NT2/D1 (cell line): ENCODE data around the gene AKR1D1.
"Not testable (repeated sequence)": the region's sequence is repeated elsewhere in the genome, so short reads cannot be mapped to it uniquely, and the experiment has no call there.

Source experiments
- DNase-seq: peaks from one replicate; pipeline ENCODE4 v3.0.0-alpha.2; 2011; ENCODE audit warnings: low read depth, low spot score
- H3K27me3 ChIP-seq: 2 replicates; pipeline ENCODE4 v1.6.0; 2011; ENCODE audit warnings: mild to moderate bottlenecking; ENCODE audit not compliant: insufficient read length, insufficient read depth
- H3K36me3 ChIP-seq: 2 replicates; pipeline ENCODE4 v1.6.1; 2011; ENCODE audit warnings: mild to moderate bottlenecking, low read length, mixed read lengths; ENCODE audit not compliant: insufficient read depth, insufficient read length
- H3K4me1 ChIP-seq: 2 replicates; pipeline ENCODE4 v1.5.1; 2011; ENCODE audit not compliant: insufficient read depth, insufficient read length
- H3K4me3 ChIP-seq: 2 replicates; pipeline ENCODE4 v1.5.1; 2011; ENCODE audit warnings: low read depth; ENCODE audit not compliant: insufficient read length
- H3K9ac ChIP-seq: 2 replicates; pipeline ENCODE4 v1.6.0; 2011; ENCODE audit warnings: low read depth; ENCODE audit not compliant: insufficient read length
- H3K9me3 ChIP-seq: 2 replicates; pipeline ENCODE4 v1.5.1; 2011; ENCODE audit warnings: mild to moderate bottlenecking, low read length; ENCODE audit not compliant: insufficient read depth
- SUZ12 ChIP-seq: IDR thresholded peaks from 2 replicates; pipeline ENCODE4 v1.6.1; 2011; ENCODE audit not compliant: insufficient read length, insufficient read depth; ENCODE audit errors: extremely low read depth
- YY1 ChIP-seq: IDR thresholded peaks from 2 replicates; pipeline ENCODE4 v1.6.1; 2011; ENCODE audit not compliant: insufficient read length, insufficient read depth
- ZNF274 ChIP-seq: IDR thresholded peaks from 2 replicates; pipeline ENCODE4 v1.6.1; 2011; ENCODE audit warnings: mild to moderate bottlenecking, low read depth, low read length

AKR1D1 gene

GRCh38 chr7:138144958-138145357, 68.7 kb downstream of the AKR1D1 start:
- TF ChIP-seq SUZ12 (no peak), ZNF274 (no peak), YY1 (no peak)
- DNase-seq = no peak
- no peaks in the 10 kb centered on the region for H3K4me1 ChIP-seq
- no peaks in the 10 kb centered on the region for H3K36me3 ChIP-seq
- H3K9me3 ChIP-seq = no peaks in the 10 kb centered on the region
- no peak overlapping the region for H3K4me3 ChIP-seq
- no peaks in the 10 kb centered on the region for H3K27me3 ChIP-seq
- no peak overlapping the region for H3K9ac ChIP-seq

DNA sequence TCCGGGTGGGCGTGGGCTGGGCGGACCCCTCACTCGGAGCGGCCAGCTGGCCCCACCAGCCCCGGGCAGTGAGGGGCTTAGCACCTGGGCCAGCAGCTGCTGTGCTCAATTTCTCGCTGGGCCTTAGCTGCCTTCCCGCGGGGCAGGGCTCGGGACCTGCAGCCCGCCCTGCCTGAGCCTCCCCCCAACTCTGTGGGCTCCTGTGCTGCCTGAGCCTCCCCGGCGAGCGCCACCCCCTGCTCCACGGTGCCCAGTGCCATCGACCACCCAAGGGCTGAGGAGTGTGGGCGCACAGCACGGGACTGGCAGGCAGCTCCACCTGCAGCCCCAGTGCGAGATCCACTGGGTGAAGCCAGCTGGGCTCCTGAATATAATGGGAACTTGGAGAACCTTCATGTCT, 70.0 kb downstream of the AKR1D1 start:
- H3K36me3 ChIP-seq, DNase-seq, H3K4me3 ChIP-seq, H3K27me3 ChIP-seq, H3K9me3 ChIP-seq, H3K9ac ChIP-seq, H3K4me1 ChIP-seq: not testable (repeated sequence)

GRCh38 chr7:138146757-138147734, 70.8 kb downstream of the AKR1D1 start:
- H3K27me3 ChIP-seq, H3K36me3 ChIP-seq, H3K4me1 ChIP-seq, DNase-seq, H3K9me3 ChIP-seq, H3K4me3 ChIP-seq, H3K9ac ChIP-seq: not testable (repeated sequence)

DNA sequence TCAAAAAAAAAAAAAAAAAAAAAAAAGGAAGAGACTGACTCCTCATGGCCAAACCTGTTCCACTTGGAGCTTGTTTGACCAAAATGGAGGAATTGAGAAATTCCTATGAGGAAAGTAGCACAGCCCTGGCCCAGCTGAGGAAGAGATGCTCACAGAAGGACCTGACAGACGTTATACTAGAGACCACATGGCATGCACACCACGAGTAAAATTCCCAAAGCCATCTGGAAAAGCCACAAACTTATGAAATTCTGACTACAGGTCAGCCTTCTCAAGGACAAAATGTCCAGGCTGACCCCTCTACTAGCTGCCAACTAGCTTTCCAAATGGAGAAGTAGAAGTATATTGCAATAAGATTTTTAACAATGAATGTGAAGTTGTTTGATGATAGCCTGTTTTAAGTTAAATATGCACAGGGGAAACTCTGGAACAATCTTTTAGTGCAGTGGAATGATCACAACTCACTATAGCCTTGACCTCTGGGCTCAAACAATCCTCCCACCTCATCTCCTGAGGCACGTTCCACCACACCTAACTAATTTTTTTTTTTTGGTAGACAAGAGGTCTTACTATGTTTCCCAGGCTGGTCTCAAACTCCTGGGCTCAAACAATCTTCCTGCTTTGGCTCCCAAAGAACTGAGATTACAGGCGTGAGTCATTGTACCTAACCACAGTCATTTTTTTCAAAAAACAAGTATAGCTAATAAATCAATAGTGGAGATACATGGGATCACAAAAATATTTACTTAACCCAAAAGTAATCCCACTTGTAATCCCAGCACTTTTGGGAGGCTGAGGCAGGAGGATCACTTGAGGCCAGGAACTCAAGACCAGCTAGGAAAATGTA, 75.7 kb downstream of the AKR1D1 start:
- Histone ChIP-seq H3K9ac (no peak overlapping the region), H3K4me1 (no peaks in the 10 kb centered on the region), H3K4me3 (no peak overlapping the region), H3K9me3 (no peaks in the 10 kb centered on the region), H3K36me3 (no peaks in the 10 kb centered on the region), H3K27me3 (no peaks in the 10 kb centered on the region)
- DNase-seq = no peak
- no peak for TF ChIP-seq ZNF274
- no peak for TF ChIP-seq YY1
- no peak for TF ChIP-seq SUZ12

DNA sequence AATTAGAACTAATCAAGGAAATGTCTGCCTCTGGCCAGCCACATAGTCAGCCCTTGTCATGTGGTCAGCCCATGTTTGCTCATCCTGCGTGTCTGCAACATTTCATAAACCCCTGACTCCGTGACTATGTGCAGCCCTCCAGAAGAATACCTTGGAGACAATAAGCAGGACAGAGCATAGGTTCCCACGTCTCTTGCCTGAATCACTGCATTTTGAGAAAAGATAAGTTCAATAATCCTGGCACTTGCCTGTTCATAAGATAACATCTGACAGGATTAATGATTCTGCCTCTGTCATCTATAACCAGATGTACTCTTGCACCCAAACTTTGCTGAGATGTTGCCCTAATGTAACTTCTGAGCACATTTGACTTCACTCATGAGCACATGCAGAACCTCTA, 78.4 kb downstream of the AKR1D1 start:
- no peaks in the 10 kb centered on the region for H3K9me3 ChIP-seq
- DNase-seq = no peak
- no peak overlapping the region for H3K9ac ChIP-seq
- no peaks in the 10 kb centered on the region for H3K4me1 ChIP-seq
- no peak overlapping the region for H3K4me3 ChIP-seq
- no peaks in the 10 kb centered on the region for H3K36me3 ChIP-seq
- no peak for TF ChIP-seq YY1
- TF ChIP-seq SUZ12 = no peak
- TF ChIP-seq ZNF274 = no peak
- no peaks in the 10 kb centered on the region for H3K27me3 ChIP-seq

DNA sequence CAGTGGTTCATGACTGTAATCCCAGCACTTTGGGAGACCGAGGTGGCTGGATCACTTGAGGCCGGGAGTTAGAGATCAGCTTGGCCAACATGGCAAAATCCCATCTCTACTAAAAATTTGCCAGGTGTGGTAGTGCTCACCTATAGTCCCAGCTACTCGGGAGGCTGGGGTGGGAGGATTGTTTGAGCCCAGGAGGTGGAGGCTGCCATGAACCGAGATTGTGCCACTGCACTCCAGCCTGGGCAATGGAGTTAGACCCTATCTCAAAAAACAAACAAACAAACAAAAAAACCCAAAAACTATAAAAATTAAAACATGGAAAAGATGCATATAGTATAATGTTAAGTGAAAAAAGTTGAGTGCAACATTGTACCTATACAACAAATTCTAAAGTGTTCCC, 81.4 kb downstream of the AKR1D1 start:
- no peak for DNase-seq
- Histone ChIP-seq H3K4me1 (peaks cover 2% of the 10 kb centered on the region), H3K4me3 (no peak overlapping the region), H3K9ac (no peak overlapping the region), H3K9me3 (no peaks in the 10 kb centered on the region), H3K27me3 (no peaks in the 10 kb centered on the region), H3K36me3 (no peaks in the 10 kb centered on the region)
- TF ChIP-seq ZNF274 = no peak
- no peak for TF ChIP-seq SUZ12

DNA sequence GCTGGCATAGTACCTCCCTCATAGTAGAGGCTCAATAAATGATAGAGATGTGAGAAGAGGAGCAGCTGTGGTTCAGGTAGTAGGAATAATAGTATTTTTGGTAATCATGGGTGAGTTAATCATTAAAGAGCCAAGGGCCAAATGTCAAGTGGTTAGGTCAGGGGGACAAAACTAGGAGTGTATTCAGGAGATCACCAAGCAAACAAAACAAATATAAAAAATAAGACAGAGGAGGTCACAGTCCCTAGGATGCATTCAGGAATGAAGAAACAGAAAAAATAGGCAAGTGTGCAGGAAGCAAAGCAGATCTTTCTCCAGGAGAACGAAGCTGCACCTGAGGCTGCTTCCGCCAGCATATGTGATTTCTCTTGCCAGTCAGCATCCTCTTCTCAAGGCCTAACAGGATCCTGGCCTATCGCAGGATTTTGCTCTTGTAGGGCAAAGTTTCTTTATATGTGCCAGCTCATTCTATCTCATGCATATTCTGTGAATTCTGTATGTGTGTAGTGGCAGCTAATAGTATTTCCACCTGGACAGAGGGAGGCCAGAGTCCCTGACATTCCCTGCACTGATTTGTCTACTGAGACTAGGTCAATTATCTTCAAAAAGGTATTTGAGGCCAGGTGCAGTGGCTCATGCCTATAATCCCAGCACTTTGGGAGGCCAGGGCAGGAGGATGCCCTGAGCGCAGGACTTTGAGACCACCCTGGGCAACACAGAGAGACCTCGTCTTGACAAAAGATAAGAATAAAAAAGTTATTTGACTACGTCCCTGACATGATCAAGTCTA, 82.7 kb downstream of the AKR1D1 start:
- Histone ChIP-seq H3K27me3 (no peaks in the 10 kb centered on the region), H3K4me3 (no peak overlapping the region), H3K9me3 (peaks cover 8% of the 10 kb centered on the region), H3K36me3 (no peaks in the 10 kb centered on the region), H3K4me1 (peaks cover 2% of the 10 kb centered on the region), H3K9ac (no peak overlapping the region)
- no peak for DNase-seq
- TF ChIP-seq ZNF274 (no peak), YY1 (no peak), SUZ12 (no peak)
